Measurements from ENCODE around the gene SYDE2. TPM values are rescaled to one million over a fixed set of nuclear protein-coding genes. Genes with fewer than 3 reads are reported as not detected.

SYDE2 gene
- total RNA-seq, 6 experiments from 2014 or later: 9.1 to 12.3 (median 10.3) TPM

GRCh38 chr1:85229574-85230097 is 28.8 kb upstream of the SYDE2 start:
- peaks cover 9% of the 10 kb centered on the region for H3K4me1 Mint-ChIP-seq (ENCODE audit: low read depth)

GRCh38 chr1:85228972-85229371 is 28.2 kb upstream of the SYDE2 start:
- no peak overlapping the region for H3K4me3 Mint-ChIP-seq
- H3K36me3 Mint-ChIP-seq (ENCODE audit: low read depth): no peaks in the 10 kb centered on the region
- DNase-seq: no peak
- peaks cover 15% of the 10 kb centered on the region for H3K4me1 Mint-ChIP-seq (ENCODE audit: low read depth)
- no peak overlapping the region for H3K27ac Mint-ChIP-seq
- no peak for TF ChIP-seq CTCF (IDR thresholded peaks at IDR 0.05)
- no peaks in the 10 kb centered on the region for H3K9me3 Mint-ChIP-seq
- H3K27me3 Mint-ChIP-seq (ENCODE audit: insufficient read depth): no peaks in the 10 kb centered on the region

More at GRCh38 chr1:85229574-85230097, 28.8 kb upstream of the SYDE2 start:
- Mint-ChIP-seq H3K27me3 (ENCODE audit: insufficient read depth) (no peaks in the 10 kb centered on the region), H3K27ac (no peak overlapping the region), H3K36me3 (ENCODE audit: low read depth) (no peaks in the 10 kb centered on the region), H3K9me3 (no peaks in the 10 kb centered on the region), H3K4me3 (no peak overlapping the region)
- DNase-seq: no peak
- TF ChIP-seq CTCF (IDR thresholded peaks at IDR 0.05): no peak

GRCh38 chr1:85225624-85226380 is 25.0 kb upstream of the SYDE2 start:
- Mint-ChIP-seq H3K36me3 (ENCODE audit: low read depth) (no peaks in the 10 kb centered on the region), H3K27me3 (ENCODE audit: insufficient read depth) (no peaks in the 10 kb centered on the region; the same call in 1 of the 2 replicates), H3K4me3 (no peak overlapping the region), H3K4me1 (ENCODE audit: low read depth) (peaks cover 22% of the 10 kb centered on the region), H3K9me3 (no peaks in the 10 kb centered on the region), H3K27ac (no peak overlapping the region)
- no peak for DNase-seq
- no peak for TF ChIP-seq CTCF (IDR thresholded peaks at IDR 0.05)

GRCh38 chr1:85224734-85225623 is 24.2 kb upstream of the SYDE2 start:
- H3K4me1 Mint-ChIP-seq (ENCODE audit: low read depth): peaks cover 29% of the 10 kb centered on the region
- no peaks in the 10 kb centered on the region; the same call in 1 of the 2 replicates for H3K27me3 Mint-ChIP-seq (ENCODE audit: insufficient read depth)
- H3K36me3 Mint-ChIP-seq (ENCODE audit: low read depth): no peaks in the 10 kb centered on the region
- no peak overlapping the region for H3K4me3 Mint-ChIP-seq
- H3K27ac Mint-ChIP-seq: no peak overlapping the region
- no peak for TF ChIP-seq CTCF (IDR thresholded peaks at IDR 0.05)
- no peaks in the 10 kb centered on the region for H3K9me3 Mint-ChIP-seq
- DNase-seq: no peak

GRCh38 chr1:85224295-85224694 is 23.5 kb upstream of the SYDE2 start:
- no peaks in the 10 kb centered on the region for H3K9me3 Mint-ChIP-seq
- TF ChIP-seq CTCF (IDR thresholded peaks at IDR 0.05): no peak
- H3K36me3 Mint-ChIP-seq (ENCODE audit: low read depth): no peaks in the 10 kb centered on the region
- H3K27ac Mint-ChIP-seq: no peak overlapping the region
- no peak for DNase-seq
- peaks cover 29% of the 10 kb centered on the region for H3K4me1 Mint-ChIP-seq (ENCODE audit: low read depth)
- H3K27me3 Mint-ChIP-seq (ENCODE audit: insufficient read depth): no peaks in the 10 kb centered on the region; the same call in 1 of the 2 replicates
- H3K4me3 Mint-ChIP-seq: no peak overlapping the region
